Naive B cell (primary cell): Measurements from ENCODE around the gene TARS1. TPM values are rescaled to one million over a fixed set of nuclear protein-coding genes. Genes with fewer than 3 reads are reported as not detected.
"Not testable (repeated sequence)": the region's sequence is repeated elsewhere in the genome, so short reads cannot be mapped to it uniquely, and the experiment has no call there.

ENCODE experiments used
- ATAC-seq, 2 donors: fragments of 150-1000 bp; cut with Tn5 transposase; 2 replicates each; pipeline ENCODE4 v1.10.0; 2021; ENCODE audit warnings: low read depth in 2 of 2, mild to moderate bottlenecking in 2 of 2, moderate library complexity in 2 of 2
- DNase-seq: peaks from one replicate; pipeline ENCODE4 v3.0.0; 2022
- H3K27ac Mint-ChIP-seq, 6 donors: one replicate each; pipeline ENCODE4 v1.8.0; 2020 to 2022; ENCODE audit warnings: mild to moderate bottlenecking in 6 of 6, mixed read lengths in 6 of 6, moderate library complexity in 5 of 6, inconsistent platforms in 2 of 6
- H3K27me3 Mint-ChIP-seq, 3 donors: one replicate each; pipeline ENCODE4 v1.8.0; 2021 to 2022; ENCODE audit warnings: mixed read lengths in 3 of 3, mild to moderate bottlenecking in 1 of 3
- H3K36me3 Mint-ChIP-seq, 2 donors: one replicate each; pipeline ENCODE4 v1.8.0; 2020 to 2022; ENCODE audit warnings: mixed read lengths in 2 of 2, inconsistent platforms in 1 of 2, mild to moderate bottlenecking in 1 of 2
- H3K4me1 Mint-ChIP-seq, 3 donors: one replicate each; pipeline ENCODE4 v1.8.0; 2020 to 2022; ENCODE audit warnings: mixed read lengths in 3 of 3, inconsistent platforms in 1 of 3, mild to moderate bottlenecking in 1 of 3, moderate library complexity in 1 of 3
- H3K4me3 Mint-ChIP-seq, 8 donors: one replicate each; pipeline ENCODE4 v1.8.0; 2020 to 2022; ENCODE audit warnings: mild to moderate bottlenecking in 8 of 8, mixed read lengths in 8 of 8, moderate library complexity in 8 of 8, inconsistent platforms in 2 of 8
- H3K9me3 Mint-ChIP-seq, 7 donors: one replicate each; pipeline ENCODE4 v1.8.0; 2020 to 2022; ENCODE audit warnings: mixed read lengths in 7 of 7, mild to moderate bottlenecking in 5 of 7, inconsistent platforms in 2 of 7, moderate library complexity in 1 of 7
- polyA plus RNA-seq, 6 donors: library from polyadenylated mRNA; unstranded; fragments of 300-500 nt; fragmentation: Illumina TruSeq; gene quantifications; one replicate each; pipeline ENCODE4 v1.2.3, GENCODE V29; 2021; ENCODE audit warnings: low read depth in 6 of 6

TARS1 gene
- polyA plus RNA-seq, 6 donors from 2014 or later, result 27.0 to 49.3 (median 43.0) TPM

DNA sequence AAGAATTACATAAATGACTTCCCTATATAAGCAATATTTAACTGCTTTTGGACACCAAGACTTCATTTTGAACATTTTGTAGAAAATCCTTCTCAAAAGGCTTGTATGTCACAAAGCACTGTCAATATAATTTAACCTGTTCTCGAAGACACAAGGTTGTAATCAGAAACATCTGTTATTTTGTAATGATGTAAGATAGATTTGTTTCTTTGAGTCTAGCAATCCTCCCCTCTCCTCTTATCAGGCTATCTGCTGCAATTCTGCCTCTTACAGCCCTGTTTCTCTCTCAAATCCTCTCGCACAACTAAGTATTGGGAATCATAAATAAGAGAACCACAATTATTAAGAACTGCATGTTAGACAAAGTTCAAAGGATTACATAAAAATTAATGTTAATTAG lies 18.6 kb upstream of the TARS1 start:
- Mint-ChIP-seq H3K36me3 (no peaks in the 10 kb centered on the region), H3K4me3 (no peak overlapping the region), H3K4me1 (no peaks in the 10 kb centered on the region), H3K9me3 (no peaks in the 10 kb centered on the region), H3K27me3 (peaks cover 5 to 21% (median 12%) of the 10 kb centered on the region in 3 donors), H3K27ac (no peak overlapping the region)
- DNase-seq (no peak), ATAC-seq (no peak)

DNA sequence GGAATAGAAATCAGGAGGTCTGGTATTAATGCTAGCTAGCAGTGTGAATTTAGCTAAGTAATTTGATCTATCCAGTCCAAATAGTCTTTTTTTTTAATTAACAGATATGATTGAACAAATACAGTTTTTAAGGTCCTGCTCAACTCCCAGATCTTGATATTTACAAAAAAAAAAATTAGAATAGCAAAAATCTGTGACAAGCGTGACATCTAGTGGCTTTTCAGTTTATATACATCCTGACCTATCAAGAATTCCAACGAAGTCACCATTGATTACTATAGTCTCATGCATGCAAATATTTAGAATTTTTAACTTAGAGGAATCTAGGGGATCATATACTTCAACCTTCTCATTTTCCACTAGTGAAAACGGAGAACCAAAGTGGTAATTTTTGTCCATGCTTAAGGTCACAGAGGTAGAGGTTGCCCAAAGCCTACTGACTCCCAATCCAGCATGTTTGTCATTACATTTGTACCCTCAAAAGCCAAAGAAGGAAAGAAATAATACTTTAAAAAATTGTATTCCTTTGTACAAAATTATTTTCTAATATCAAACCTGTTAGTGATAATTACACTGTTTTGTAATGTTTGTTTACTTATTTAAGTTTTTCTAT lies 17.6 kb upstream of the TARS1 start:
- Mint-ChIP-seq H3K4me3 (no peak overlapping the region), H3K9me3 (no peaks in the 10 kb centered on the region), H3K36me3 (no peaks in the 10 kb centered on the region), H3K27ac (no peak overlapping the region), H3K27me3 (peaks cover 10 to 29% (median 17%) of the 10 kb centered on the region in 3 donors), H3K4me1 (no peaks in the 10 kb centered on the region)
- no peak for DNase-seq
- ATAC-seq, result no peak

DNA sequence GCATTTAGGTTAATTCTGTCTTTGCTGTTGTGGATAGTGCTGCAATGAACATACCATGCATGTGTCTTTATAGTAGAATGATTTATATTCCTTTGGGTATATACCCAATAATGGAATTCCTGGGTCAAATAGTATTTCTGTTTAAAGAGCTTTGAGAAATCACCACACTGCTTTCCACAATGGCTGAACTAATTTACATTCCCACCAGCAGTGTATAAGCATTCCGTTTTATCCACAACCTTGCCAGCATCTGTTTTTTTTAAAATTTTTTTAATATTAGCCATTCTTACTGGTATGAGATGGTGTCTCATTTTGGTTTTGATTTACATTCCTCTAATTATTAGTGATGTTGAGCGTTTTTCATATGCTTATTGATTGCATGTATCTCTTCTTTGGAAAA lies 15.5 kb upstream of the TARS1 start:
- peaks cover 0 to 7% (median 2%) of the 10 kb centered on the region in 7 donors for H3K9me3 Mint-ChIP-seq
- H3K4me3 Mint-ChIP-seq, result no peak overlapping the region
- no peaks in the 10 kb centered on the region for H3K4me1 Mint-ChIP-seq
- ATAC-seq (no peak), DNase-seq (no peak)
- peaks cover 14 to 48% (median 21%) of the 10 kb centered on the region in 3 donors for H3K27me3 Mint-ChIP-seq
- H3K27ac Mint-ChIP-seq, result no peak overlapping the region
- no peaks in the 10 kb centered on the region for H3K36me3 Mint-ChIP-seq

DNA sequence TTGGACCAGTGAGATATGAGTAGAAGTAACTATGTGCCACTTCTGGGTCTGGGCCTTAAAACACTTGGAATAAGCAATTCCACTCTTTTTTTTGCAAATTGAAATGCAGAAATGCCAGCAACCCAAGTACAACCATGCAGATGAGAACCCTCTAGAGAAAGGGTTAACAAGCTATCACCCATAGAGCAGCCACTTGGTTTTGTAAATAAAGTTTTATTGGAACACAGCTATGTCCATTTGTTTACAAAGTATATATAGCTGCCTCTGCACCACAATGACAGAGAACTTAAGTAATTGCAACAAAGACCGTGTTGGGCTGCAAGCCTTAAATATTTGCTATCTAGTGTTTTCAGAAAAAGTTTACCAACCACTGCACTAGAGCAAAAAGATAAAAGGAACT lies 9.8 kb upstream of the TARS1 start:
- H3K27me3 Mint-ChIP-seq, result peaks cover 14 to 37% (median 21%) of the 10 kb centered on the region in 3 donors
- H3K9me3 Mint-ChIP-seq, result peaks cover 0 to 7% (median 2%) of the 10 kb centered on the region in 7 donors
- no peak overlapping the region for H3K27ac Mint-ChIP-seq
- DNase-seq, result no peak
- ATAC-seq, result no peak
- no peak overlapping the region for H3K4me3 Mint-ChIP-seq
- H3K4me1 Mint-ChIP-seq, result peaks cover 3 to 5% (median 5%) of the 10 kb centered on the region in 3 donors
- no peaks in the 10 kb centered on the region for H3K36me3 Mint-ChIP-seq

DNA sequence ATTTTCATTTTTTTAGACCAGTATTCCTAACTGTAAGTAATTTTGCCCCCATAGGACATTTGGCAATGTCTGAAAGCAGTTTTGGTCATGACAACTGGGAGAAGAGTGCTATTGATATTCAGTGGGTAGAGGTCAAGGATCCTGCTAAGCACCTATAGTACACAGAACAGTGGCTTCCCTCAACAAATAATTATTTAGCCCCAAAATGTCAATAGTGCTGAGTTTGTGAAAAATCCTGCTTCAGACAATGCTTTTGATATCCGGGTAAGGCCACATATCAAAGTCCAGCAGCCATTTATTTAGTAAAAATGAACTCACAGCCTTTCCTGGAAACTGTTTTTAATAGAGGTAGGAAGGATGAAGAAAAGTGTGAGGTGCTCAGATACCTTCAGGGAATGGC lies 8.1 kb upstream of the TARS1 start:
- Mint-ChIP-seq H3K4me3 (no peak overlapping the region), H3K9me3 (peaks cover 0 to 7% (median 2%) of the 10 kb centered on the region in 7 donors), H3K4me1 (peaks cover 3 to 8% (median 8%) of the 10 kb centered on the region in 3 donors), H3K36me3 (no peaks in the 10 kb centered on the region), H3K27ac (no peak overlapping the region), H3K27me3 (peaks cover 4 to 22% (median 12%) of the 10 kb centered on the region in 3 donors)
- ATAC-seq (no peak), DNase-seq (no peak)

DNA sequence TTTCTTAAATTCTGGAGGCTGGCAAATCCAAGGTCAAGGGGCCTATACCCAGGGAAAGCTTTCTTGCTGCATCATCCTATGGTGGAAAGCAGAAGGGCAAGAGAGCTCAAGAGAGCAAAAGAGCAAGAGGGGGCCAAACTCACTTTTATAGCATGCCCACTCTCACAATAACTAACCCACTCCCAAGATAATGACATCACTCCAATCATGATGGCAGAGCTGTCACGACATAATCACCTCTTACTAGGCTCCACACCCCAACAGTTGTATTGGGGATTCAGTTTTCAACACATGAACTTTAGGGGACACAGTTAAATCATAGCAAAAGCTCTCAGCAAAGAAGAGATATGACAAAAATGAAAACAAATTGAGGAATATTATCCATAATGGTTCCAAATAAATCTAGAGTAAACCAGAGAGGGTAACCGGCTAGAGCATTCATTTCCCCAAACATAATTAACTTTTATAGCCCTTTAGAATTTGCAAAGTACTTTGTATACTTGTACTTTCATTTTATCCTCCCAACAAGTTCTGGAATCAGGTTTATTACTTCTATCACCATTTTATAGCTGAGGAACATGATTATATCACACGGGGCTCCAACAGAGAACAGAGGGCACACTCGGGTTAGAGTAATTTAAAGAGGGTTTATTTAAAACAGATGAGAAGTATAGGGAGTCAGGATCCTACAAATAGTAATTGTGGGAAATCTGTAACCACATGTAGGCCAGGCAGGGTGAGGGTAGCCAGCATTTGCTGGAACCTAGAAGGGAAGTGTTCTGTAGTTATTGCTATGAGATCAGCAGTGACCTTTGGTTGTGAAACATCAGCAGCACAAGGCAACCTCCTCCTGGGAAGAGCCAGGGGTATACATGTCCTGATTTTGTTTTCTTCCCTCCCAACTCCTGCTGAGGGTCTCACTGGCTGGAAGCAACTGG lies 7.2 kb upstream of the TARS1 start:
- Mint-ChIP-seq H3K27ac (no peak overlapping the region), H3K4me1 (peaks cover 6 to 8% (median 8%) of the 10 kb centered on the region in 3 donors), H3K9me3 (peaks cover 0 to 7% (median 2%) of the 10 kb centered on the region in 7 donors), H3K36me3 (no peaks in the 10 kb centered on the region), H3K27me3 (peaks cover 1 to 14% (median 5%) of the 10 kb centered on the region in 3 donors), H3K4me3 (no peak overlapping the region)
- ATAC-seq, result no peak
- DNase-seq, result no peak

DNA sequence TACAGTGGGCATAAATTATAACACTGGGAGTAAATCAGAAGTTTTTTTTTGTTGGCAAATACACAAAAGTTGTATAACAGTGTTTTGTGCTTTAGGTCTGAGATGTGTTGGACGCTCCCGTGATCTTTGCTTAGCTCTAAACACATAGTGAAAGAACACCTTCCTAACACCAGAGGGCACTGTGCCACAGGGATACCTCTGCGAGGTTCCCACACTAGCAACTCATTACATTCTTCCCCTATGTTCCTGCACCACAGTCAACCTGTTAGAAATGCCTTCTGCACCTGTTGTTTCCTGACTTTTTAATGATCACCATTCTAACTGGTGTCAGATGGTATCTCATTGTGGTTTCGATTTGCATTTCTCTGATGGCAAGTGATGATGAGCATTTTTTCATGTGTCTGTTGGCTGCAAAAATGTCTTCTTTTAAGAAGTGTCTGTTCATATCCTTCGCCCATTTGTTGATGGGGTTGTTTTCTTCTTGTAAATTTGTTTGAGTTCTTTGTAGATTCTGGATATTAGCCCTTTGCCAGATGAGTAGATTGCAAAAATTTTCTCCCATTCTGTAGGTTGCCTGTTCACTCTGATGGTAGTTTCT lies 4.8 kb upstream of the TARS1 start:
- H3K27me3 Mint-ChIP-seq, result not testable (repeated sequence)
- peak; percentile 34 to 54 for ATAC-seq
- H3K4me3 Mint-ChIP-seq, result peak overlapping the region in 1 of 8 donors; percentile 10

DNA sequence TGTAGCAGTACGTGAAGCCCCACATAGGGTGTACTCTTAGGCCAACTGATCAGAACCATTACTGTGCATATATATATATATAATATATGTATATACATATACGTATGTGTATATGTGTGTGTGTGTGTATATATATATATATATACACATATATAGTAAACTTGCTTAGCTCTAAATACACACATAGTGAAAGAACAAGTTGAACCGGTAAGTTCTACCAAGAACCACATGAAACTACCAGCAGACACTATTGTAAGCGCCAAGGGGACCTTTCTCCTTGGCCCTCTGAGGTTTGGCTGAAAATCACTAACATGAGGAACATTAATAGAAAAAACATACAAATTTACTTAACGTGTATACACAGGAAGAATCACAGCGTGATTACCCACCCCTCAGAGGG lies 1.8 kb upstream of the TARS1 start:
- H3K4me1 Mint-ChIP-seq, result peaks cover 12 to 20% (median 14%) of the 10 kb centered on the region in 3 donors
- H3K9me3 Mint-ChIP-seq, result no peaks in the 10 kb centered on the region
- H3K36me3 Mint-ChIP-seq, result no peaks in the 10 kb centered on the region
- peak overlapping the region in 1 of 6 donors; percentile 6 for H3K27ac Mint-ChIP-seq
- DNase-seq (no peak), ATAC-seq (no peak)
- H3K27me3 Mint-ChIP-seq, result no peaks in the 10 kb centered on the region
- no peak overlapping the region for H3K4me3 Mint-ChIP-seq

More for the DNA sequence above, 4.8 kb upstream of the TARS1 start:
- not testable (repeated sequence) for H3K4me1 Mint-ChIP-seq, H3K9me3 Mint-ChIP-seq, H3K27ac Mint-ChIP-seq, H3K36me3 Mint-ChIP-seq
- peak; percentile 57 for DNase-seq

DNA sequence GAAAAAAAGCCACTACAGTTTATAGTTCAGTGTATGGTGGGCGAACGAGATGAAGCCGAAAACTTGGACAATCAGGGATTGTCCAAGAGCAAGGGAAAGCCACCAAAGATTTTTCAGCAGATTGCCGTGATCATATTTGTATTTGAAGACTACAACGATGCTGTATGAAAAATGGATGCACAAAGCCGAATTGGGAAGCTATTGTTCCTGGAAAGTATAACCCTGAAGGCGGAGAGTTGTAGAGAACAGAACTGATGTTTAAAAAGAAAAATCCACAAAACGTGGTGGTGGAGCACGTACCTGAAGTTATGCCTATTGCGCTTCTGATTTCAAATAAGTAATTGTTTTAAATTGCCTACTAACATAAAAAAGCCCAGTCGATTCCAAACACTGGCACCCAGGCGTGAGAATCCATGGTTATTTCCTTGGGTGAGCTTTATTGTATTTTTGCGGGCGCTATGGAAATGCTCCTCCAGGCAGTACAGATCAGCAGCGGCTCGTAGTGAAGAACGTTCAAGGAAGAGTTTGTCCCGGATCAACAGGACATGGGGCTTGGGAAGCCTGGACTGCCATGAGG lies 772 bp upstream of the TARS1 start:
- Mint-ChIP-seq H3K4me1 (peaks cover 12 to 20% (median 14%) of the 10 kb centered on the region in 3 donors), H3K27ac (no peak overlapping the region), H3K36me3 (peaks cover under 1% of the 10 kb centered on the region in 2 donors), H3K27me3 (no peaks in the 10 kb centered on the region), H3K9me3 (no peaks in the 10 kb centered on the region), H3K4me3 (no peak overlapping the region)
- DNase-seq, result no peak
- ATAC-seq, result no peak

DNA sequence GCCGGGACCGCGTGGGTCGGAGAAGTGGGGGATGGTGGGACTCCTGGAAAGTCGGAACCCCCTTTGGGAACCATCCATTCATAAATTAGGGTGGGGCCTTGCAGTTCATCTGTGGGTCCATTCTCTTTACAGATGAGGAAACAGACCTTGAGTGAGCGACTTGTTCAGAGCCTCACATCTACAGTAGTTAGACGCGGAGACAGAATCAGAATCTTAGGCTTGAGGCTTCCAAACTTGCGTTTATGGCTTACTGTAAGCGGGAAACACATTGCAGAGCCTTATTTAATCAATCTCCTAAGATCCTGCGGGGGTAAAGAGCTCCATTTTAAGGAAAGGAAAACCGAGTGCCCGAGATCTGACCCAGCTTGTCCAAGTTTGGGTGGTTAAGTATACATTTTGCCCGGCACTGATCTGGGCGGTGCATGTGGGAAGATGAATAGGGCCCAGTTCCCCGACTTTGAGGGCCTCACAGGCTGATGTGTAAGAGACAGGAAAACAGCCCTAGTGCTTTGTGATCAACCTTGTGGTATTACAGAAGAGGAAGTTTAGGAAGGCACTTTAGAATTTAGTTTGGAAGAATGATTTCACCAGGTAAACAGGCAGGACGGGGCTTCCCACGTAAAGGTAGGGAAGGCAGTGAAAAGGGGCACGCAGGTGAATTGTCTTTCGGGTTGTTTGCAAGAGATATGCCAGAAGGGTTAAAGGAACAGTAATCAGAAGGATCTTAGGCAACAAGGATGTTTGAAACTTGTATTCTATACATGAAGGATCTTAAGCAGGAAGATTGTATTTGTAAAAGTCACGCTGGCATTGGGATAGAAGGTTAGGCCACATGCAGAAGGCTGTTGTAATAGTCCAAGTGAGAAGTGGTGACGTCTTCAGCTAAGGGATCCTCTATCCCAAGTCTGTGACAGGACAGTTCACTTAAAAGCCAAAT lies 744 bp downstream of the TARS1 start:
- Mint-ChIP-seq H3K4me3 (no peak overlapping the region), H3K36me3 (peaks cover 7 to 9% of the 10 kb centered on the region in 2 donors), H3K9me3 (no peaks in the 10 kb centered on the region), H3K4me1 (peaks cover 14 to 16% (median 15%) of the 10 kb centered on the region in 3 donors), H3K27ac (no peak overlapping the region), H3K27me3 (no peaks in the 10 kb centered on the region)
- DNase-seq (peak; percentile 18), ATAC-seq (peak; percentile 48 to 52)

DNA sequence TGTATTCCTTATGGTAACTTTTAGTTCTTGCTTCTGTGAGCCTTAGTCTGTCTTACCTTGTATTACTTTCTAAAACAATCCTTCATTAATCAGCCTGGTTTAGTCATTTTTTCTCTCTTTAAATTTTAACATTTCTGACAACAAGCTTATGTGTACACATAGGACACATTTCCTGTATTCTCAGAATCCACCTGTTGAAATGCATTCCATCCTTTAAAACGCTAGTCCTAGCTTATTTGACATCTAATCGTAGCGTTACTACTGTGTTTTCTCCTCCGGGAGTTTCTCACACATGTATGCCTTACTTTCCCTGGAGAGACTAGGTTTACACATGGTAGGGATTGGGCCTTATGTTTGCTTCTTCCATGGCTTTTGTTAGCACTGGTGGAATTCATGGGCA lies 3.8 kb downstream of the TARS1 start:
- no peaks in the 10 kb centered on the region for H3K27me3 Mint-ChIP-seq
- DNase-seq (no peak), ATAC-seq (no peak)
- no peaks in the 10 kb centered on the region for H3K9me3 Mint-ChIP-seq
- peaks cover 15 to 20% of the 10 kb centered on the region in 2 donors for H3K36me3 Mint-ChIP-seq
- H3K4me1 Mint-ChIP-seq, result peaks cover 16 to 22% (median 22%) of the 10 kb centered on the region in 3 donors
- H3K4me3 Mint-ChIP-seq, result peak overlapping the region in 1 of 8 donors; percentile 48
- no peak overlapping the region for H3K27ac Mint-ChIP-seq

DNA sequence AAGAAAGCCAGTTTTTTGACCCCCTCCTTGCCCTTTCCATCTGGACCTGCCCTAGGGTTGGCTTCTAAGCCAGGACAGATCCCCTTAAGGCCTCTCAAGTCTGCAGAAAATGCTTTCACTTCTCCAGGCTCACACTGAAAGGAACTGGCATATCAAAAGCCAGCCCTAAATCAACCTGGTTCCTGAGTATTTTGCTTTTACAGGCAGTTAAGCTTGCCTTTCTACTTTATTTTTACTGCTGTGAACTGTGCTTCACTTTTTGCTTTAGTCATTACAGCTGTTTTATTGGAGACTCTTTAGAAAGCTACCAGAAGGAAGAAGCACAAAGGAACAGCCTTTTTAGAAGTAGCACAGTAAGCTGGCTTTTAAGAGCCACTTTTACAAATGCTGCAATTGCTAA lies 5.0 kb downstream of the TARS1 start:
- H3K36me3 Mint-ChIP-seq, result peaks cover 15 to 20% of the 10 kb centered on the region in 2 donors
- peaks cover 16 to 22% (median 22%) of the 10 kb centered on the region in 3 donors for H3K4me1 Mint-ChIP-seq
- no peak for ATAC-seq

More for the DNA sequence above, 5.0 kb downstream of the TARS1 start:
- Mint-ChIP-seq H3K9me3 (no peaks in the 10 kb centered on the region), H3K4me3 (no peak overlapping the region), H3K27ac (no peak overlapping the region), H3K27me3 (no peaks in the 10 kb centered on the region)
- DNase-seq, result no peak
